Measurements from ENCODE around the gene MAP3K3.
A peak's percentile ranks its signal among the peaks of the same experiment; 100 is the strongest.

Gene MAP3K3

DNA sequence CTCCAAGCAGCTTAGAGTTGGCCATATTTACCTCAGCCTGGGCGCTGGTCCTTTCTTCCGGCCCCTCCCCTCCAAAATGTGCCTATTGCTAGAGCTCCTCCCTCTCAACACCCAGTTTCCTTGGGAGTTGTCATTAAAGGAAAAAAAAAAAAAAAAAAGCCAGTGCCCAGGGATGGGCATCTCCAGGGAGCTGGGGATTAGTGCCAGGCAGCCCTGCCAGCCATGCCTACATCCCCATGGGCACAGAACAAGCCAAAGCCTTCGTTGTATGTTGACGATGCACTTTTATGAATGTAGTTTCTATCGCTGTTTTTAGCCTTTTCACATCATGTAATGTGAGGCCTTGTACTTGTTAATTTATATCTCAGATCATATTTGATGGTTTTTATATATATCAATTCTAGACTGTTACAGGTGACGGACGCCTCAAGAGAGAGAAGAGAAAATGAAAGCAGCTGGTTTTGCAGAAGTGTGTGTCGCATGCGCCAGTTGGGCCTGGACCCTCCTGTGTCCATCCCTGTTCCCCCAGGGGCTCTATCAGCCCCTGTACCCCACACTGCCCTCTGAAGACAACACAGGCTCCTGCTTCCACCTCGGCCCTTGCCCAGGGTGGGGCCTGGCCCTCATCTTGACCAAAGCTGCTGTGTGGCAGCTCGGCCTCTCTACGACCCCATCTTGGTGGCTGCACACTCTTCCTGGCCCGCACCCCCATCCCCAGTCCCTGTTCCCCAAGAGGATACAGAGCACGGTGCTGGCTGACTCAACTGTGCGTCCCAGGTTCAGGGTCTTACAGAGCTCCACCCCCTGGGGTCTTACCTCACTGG is 72.9 kb downstream of the MAP3K3 start:
- DNase-seq: no peak

GRCh38 chr17:63695889-63696288 is 73.7 kb downstream of the MAP3K3 start:
- DNase-seq: peak in 1 of 3 donors; percentile 8

DNA sequence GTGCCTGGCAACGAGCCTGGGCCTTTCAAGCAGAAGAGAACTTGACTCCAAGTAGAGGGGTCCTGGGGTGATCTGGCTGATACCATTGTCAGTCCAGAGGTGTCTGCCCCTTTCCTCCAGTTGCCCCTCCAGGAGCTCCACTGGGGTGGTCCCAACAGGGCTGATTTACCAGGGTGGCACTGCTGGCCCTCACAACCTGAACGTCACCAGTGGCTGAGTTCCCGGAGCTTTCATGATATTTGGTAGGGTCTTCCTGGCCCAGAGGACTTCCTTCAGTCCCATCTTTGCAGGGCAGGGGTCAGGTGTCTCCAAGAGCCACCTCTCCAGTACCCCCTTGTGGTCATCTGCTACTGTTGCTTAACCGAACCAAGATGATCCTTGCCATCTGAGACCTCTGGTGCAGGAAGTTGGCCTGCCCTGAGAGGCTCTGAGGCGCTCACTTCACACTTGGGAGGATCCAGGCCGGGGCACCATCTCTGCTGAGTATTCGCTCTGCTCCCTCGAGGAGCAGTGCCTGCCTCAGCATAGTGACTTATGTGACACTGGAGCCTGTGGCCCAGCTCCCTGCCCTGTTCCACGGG is 74.3 kb downstream of the MAP3K3 start:
- DNase-seq: peak; percentile 30 to 54 (median 45)

GRCh38 chr17:63697341-63698286 is 75.4 kb downstream of the MAP3K3 start:
- DNase-seq: peak; percentile 76 to 88 (median 82)

DNA sequence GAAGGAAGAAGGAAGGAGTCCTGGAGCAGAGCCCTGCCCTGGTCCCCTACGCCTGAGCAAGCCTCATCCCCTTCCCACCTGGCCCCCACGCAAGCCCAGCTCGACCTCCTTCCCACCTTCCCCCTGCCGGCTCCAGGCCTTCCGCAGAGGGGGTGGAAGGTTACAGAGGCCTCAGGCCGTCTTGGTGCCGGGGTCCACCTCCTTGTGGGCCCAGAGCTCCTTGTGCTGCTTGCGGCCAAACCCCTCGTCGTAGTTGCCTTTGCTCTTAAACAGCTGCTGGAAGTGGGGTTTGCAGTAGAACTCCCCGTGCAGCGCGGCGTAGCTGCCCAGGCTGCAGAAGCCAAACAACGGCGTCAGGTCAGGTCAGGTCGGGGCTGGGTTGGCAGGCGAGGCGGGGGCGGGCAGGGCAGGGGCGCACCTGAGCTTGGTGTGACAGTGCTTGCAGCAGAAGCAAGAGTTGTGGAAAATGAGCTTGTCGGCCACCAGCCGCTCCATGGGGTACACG is 76.2 kb downstream of the MAP3K3 start:
- DNase-seq: peak in 2 of 3 donors; percentile 17 to 25

- peak; percentile 60 to 83 (median 68) for DNase-seq
Measured at GRCh38 chr17:63698886-63699637, 76.8 kb downstream of the MAP3K3 start.

DNA sequence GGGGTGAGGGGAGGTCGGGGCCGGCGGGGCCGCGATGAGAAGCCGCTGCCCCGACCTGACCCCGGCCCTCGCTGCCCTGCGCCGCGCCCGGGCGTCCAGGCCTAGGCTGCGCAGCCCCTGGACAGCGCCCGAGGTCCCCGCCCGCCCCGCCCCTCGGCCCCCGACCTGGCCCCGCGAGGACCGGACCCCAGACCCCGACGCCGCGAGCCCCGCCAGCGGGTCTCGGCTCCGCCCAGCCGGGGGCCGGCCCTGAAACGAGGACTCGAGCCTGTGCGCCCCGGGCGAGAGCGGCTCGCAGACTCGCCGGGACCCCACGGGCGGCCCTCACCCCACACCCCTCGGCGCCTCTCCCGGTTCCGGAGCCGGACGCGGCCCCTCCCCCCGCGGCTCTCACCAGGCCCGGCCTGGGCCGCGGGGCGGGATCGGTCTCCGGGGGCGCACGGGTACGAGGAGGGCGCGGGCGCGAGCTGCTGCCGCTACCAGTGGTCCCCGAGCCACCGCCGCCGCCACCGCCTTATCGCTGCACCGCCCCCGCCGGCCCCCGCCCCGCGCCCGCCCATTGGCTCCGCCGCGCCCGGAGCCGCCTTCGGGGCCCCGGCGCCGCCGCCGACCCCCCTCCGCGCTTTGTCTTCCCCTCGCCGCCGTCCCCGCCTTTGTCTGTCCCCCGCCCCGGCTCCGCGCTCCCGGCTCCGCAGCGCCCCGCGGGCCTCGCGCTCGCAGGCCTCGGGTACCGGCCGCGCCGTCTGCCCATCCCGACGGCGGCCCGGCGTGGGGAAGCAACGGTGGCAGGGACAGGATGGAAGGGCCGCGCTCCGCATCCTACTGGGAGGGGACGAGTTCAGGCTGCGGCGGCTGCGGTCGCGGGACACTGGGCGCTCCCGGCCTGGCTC is 77.7 kb downstream of the MAP3K3 start, which contains the start of gene LIMD2:
Gene LIMD2, minus strand, starts transcription at position 488 of the 890 bp plus-strand sequence. CDS start 827 bp downstream, outside the sequence.
- DNase-seq: peak in 2 of 3 donors; percentile 47 to 73

GRCh38 chr17:63700528-63701455 is 78.6 kb downstream of the MAP3K3 start:
- peak; percentile 61 to 83 (median 78) for DNase-seq

GRCh38 chr17:63701456-63701820 is 79.2 kb downstream of the MAP3K3 start:
- DNase-seq: peak in 2 of 3 donors; percentile 21 to 38

- DNase-seq: peak; percentile 65 to 78 (median 76)
Measured at GRCh38 chr17:63701868-63702720, 79.9 kb downstream of the MAP3K3 start.

GRCh38 chr17:63702721-63703015 is 80.5 kb downstream of the MAP3K3 start:
- DNase-seq: no peak

DNA sequence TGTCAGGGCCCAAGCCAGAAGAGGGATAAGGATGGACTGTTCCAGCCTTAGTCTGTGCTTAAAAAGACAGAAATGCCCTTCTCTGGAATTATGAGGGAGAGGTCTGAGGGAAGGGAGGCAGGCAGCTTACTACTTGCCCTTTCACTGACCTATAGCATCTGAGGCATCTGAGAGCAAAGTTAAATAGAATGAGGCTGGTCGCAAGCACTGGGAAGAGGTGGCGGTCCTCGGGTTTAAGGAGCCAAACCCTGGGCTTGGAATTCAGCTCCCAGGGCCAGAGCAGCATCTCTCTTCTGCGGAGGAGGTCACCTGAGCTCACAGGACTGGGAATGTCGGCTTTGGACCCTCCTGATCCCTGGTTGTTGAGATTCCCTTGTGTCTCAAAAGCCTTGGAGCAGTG is 80.8 kb downstream of the MAP3K3 start:
- DNase-seq: no peak

- no peak for DNase-seq
Measured at GRCh38 chr17:63703556-63704258, 81.5 kb downstream of the MAP3K3 start.

GRCh38 chr17:63704259-63704576 is 82.0 kb downstream of the MAP3K3 start:
- no peak for DNase-seq

DNA sequence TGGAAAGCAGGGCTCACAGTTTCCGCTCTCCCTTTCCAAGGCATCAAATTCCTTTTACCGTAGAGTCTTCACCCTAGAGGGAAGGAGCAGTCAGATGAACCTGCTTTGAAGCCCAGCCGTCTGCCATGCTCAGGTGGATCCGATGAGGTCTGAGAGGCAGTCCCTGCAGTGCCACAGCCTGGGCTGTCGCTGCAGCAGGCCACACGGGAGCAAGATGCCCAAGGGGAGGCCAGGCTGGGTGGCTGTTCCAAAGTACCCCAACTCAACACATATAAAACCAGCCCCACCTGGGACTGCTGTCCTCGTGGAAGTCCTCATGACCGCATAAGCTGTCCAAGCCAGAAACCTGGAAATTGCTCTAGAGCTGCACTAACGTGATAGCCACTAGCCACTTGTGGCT is 82.6 kb downstream of the MAP3K3 start:
- no peak for DNase-seq

GRCh38 chr17:63705657-63706056 is 83.4 kb downstream of the MAP3K3 start:
- DNase-seq: no peak

DNA sequence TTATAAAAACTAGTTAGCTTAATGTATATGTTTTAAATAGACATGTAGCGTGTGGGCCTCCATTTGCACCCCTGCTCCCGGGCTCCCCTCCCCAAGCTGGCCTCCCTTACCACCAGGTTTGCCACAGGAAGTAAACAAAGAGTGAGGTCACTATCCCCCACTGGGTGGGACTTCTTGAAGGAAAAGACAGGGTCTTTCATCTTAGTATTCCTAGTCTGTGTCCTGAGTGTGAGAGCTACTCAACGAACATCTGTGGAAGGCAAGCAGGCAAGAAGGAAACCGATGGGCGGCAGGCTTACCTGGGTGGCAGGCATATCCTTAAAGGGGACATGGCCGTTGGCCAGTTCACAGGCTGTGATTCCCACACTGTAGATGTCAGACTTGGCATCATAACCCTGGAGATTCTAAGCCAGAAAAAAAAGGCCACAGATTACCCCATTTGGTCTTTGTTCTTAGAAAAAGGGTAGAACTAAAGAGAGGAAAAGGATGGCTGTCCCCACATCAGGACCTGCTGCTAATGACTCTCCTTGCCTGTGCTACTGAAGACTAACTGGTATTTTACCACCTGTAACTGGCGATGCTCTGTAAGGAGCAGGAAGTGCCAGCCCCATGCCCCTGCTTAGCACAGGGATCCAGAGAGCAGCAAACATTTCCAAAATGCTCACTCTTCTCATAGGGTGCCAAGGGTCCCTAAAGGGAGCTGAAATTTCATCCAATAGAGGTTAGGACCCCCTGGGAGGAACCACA is 84.3 kb downstream of the MAP3K3 start:
- no peak for DNase-seq

- no peak for DNase-seq
Measured at GRCh38 chr17:63707151-63707550, 84.9 kb downstream of the MAP3K3 start.
